Activated T-cell treated with anti-CD3 and anti-CD28 coated beads for 1 hour (primary cell): ENCODE results near the gene DEUP1.

Experiments used
- DNase-seq: peaks from one replicate; pipeline ENCODE4 v3.0.0-alpha.2; 2020; ENCODE audit warnings: low read depth

Gene DEUP1

DNA sequence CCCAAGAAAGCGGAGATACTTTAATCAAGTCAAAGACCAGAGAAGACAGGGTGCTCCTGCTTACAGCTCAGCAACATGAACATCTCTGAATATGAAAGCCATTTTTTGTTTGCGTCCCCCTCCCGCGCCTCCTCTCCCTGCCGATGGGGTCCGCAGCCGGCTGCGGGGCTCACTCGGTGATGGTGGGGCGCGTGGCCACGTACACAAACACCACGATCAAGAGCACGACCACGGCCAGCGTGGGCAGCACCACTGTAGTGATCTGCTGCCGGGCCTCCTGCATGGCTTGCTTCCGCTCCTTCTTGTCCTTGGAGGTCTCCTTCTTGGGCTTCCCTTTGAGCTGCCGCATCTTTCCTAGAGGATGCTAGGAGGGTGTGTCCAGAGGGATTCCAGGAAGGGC, 148.3 kb downstream of the DEUP1 start:
- no peak for DNase-seq

DNA sequence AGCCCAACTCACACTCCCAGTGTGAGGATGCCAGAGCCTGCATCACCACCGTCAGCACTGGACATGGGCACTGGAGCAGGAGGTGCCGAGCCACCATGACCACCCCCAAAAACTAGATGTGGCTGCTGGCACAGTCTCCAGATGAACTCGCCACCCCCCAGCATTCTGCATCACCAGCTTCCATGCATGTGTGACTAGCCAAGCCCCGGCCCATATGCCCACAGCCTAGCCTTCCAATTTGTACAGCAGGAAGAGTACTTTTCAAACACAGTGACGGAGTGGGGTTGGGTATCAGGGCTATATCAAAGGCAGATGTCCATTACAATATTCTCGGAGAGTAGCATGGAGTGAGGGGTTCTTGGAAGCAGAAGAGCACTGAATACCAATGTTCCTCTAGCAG, 149.7 kb downstream of the DEUP1 start:
- no peak for DNase-seq

DNA sequence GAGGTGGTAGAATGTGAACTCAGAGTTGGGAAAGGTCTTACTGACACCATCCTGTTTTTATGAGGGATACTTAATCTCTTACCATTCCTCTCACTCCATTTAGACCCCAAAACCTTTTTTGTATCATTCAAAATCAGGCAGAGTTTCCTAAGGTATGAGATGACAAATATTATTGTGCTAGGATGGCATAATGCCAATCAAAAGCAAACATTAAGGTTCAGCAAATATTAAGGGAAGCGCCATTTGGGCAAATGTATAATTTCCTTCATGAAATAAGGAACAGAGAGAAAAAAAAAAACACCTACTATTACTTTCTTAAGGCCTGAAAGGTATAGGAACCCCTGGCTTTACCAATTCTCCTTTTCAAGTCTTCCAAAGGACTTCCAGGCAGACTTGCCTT, 150.2 kb downstream of the DEUP1 start:
- no peak for DNase-seq

DNA sequence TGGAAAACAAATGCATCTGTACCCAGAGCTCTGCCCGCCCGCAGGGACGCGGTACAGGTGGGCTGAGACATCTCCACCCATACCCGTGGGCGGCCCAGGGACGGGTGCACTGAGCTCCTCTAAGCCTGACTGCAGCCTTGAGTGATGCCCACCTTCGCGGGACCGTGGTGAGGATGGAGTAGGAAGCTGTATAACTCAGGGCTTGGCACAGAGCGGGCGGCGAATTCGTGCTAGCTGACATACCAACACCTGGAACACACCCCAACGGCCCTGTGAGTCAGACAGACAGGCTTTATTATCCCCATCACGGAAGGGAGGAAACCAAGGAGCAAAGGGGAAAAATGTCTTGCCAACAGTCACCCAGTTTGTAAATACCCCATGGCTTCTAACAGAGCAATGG, 150.7 kb downstream of the DEUP1 start:
- DNase-seq: no peak

DNA sequence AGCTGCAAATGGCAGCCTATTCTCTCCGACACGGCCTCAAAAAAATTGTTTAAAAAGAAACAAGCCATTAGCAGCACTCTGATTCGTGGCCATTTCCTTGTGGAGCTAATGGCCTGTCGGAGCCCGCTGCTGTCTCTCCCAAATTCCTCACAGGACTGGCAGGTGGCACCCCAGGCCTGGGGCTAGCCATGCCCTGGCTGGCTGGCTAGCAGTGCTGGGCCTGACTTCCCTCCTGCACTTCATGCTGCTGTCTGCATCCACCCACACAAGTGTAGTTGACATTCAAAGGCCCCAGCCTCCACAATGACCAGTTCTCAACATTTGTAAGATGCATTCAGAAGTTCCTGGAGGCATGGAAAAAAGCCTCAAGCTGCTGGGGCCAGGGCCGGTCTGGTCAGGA, 151.2 kb downstream of the DEUP1 start:
- DNase-seq: no peak

DNA sequence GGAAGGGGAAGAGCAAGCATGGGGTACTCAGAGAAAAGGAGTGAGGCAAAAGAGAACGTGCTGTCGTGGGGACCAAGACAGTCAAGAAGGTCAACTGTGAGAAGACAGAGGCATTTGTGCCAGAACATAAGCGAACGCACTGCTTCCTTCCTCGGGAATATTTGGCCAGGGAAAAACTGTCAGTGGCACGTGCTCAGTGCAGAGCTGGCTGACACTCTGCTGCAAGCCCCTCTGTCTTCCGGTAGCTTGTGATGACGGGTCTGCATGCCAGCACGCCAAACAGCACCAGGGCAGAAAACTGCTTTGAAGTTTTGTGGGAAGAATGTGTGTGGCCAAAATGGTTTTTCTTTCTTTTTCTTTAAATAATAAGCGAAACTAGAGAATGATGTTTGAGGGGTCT, 152.0 kb downstream of the DEUP1 start:
- DNase-seq: no peak

DNA sequence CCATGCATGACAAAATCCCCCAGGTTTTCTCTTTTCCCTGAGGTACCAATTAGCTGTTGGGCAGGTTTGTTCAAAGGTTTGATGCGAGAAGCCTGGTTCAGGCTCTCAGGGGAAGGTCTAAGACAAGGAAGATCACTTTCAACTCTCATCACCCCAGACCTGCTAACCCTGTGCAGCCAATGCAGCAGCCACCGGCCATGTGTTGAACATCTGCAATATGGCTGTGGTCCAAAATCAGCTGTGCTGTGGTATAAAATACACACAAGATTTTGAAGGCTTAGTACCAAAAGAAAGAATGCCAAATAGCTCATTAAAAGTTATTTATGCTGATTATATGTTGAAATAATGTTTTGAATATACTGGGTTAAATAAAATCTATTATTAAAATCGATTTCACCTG, 154.2 kb downstream of the DEUP1 start:
- DNase-seq: no peak

DNA sequence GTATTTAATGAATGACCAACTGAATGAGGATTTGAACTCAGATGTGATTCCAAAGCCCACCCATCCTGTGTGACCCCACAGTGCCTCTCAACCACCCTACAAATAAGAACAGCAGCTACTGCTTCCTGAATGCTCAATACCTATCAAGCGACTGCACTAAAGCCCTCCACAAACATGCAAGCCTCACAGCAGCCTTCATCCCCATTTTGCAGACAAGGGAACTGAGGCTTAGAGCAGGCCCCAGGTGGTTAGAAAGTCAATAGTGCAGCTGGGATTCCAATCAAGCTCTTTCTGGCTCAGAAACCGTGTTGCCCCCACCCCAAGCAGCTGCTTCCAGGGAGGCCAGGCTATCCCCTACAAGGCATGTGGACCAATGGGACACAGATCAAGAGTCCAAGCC, 155.4 kb downstream of the DEUP1 start:
- no peak for DNase-seq

DNA sequence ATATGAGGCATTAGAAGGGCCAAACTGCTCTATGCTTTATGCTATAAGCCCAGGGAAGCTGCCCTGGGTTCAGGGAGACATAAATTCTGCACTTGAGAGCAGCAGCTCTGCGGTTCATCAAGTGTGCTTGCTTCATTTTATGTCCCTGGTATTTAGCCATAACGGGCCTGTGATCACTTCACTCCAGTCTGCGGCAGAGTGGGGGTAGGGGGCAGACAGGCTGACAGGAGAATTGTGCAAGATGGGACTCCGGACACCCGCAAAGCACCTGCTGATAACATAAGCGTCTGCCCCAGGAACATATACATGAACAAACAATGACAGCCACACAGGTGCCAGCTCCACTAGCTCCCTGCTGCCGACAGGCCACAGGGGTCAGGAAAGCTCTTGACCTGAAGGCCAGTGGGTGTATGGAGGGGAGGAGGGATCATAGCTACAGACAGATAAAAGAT, 156.5 kb downstream of the DEUP1 start:
- DNase-seq: no peak
